ENCODE results near the gene DEUP1.

Gene DEUP1

GRCh38 chr11:93370260-93370659 lies 39.7 kb downstream of the DEUP1 start:
- H3K4me3 ChIP-seq (IDR thresholded peaks at IDR 0.05; ENCODE audit: insufficient read depth, low read depth, low read length): no peak overlapping the region
- no peak overlapping the region for H3K9ac ChIP-seq
- TF ChIP-seq CTCF (conservative IDR thresholded peaks at IDR 0.05; ENCODE audit: low read depth, low read length): no peak
- no peaks in the 10 kb centered on the region for H4K20me1 ChIP-seq (ENCODE audit: insufficient read depth)
- no peaks in the 10 kb centered on the region for H3K79me2 ChIP-seq (ENCODE audit: insufficient read depth, low read depth)
- H3K4me1 ChIP-seq (ENCODE audit: low read depth, poor library complexity, severe bottlenecking): peaks cover 5% of the 10 kb centered on the region
- H3K36me3 ChIP-seq (ENCODE audit: insufficient read depth): no peaks in the 10 kb centered on the region
- H3K27me3 ChIP-seq (ENCODE audit: insufficient read depth, low read depth): no peaks in the 10 kb centered on the region
- no peak overlapping the region for H3K4me2 ChIP-seq
- no peak overlapping the region for H3K27ac ChIP-seq
- no peak overlapping the region for H2AFZ ChIP-seq (ENCODE audit: low read depth)

DNA sequence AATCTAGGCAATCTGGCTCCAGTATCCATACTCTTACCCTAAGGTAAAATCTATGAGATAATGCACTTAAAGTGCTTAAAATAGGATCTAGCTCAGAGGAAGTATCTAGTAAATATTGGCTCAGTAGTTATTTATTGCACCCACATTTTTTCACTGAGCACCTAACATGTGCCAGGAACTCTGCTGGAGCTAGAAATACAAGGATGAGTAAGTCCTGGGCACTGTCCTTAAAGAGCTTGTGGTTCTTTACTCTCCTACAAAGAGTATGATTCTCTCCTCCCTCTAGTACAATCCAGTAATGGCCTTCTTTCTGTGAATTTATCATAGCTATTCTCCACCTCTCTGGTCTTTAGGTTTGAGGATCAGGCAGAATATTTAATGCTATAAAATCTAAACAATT lies 59.2 kb downstream of the DEUP1 start:
- TF ChIP-seq CTCF (conservative IDR thresholded peaks at IDR 0.05; ENCODE audit: low read depth, low read length): no peak
- Histone ChIP-seq H3K4me2 (no peak overlapping the region), H3K27ac (no peak overlapping the region), H3K9ac (no peak overlapping the region), H3K4me3 (IDR thresholded peaks at IDR 0.05; ENCODE audit: insufficient read depth, low read depth, low read length) (no peak overlapping the region), H4K20me1 (ENCODE audit: insufficient read depth) (no peaks in the 10 kb centered on the region), H2AFZ (ENCODE audit: low read depth) (no peak overlapping the region), H3K27me3 (ENCODE audit: insufficient read depth, low read depth) (no peaks in the 10 kb centered on the region), H3K79me2 (ENCODE audit: insufficient read depth, low read depth) (no peaks in the 10 kb centered on the region), H3K36me3 (ENCODE audit: insufficient read depth) (no peaks in the 10 kb centered on the region), H3K4me1 (ENCODE audit: low read depth, poor library complexity, severe bottlenecking) (no peaks in the 10 kb centered on the region)

- Histone ChIP-seq H3K79me2 (ENCODE audit: insufficient read depth, low read depth) (no peaks in the 10 kb centered on the region), H3K27me3 (ENCODE audit: insufficient read depth, low read depth) (no peaks in the 10 kb centered on the region), H3K9ac (no peak overlapping the region), H3K4me3 (IDR thresholded peaks at IDR 0.05; ENCODE audit: insufficient read depth, low read depth, low read length) (no peak overlapping the region), H3K27ac (no peak overlapping the region), H4K20me1 (ENCODE audit: insufficient read depth) (no peaks in the 10 kb centered on the region), H3K36me3 (ENCODE audit: insufficient read depth) (no peaks in the 10 kb centered on the region), H2AFZ (ENCODE audit: low read depth) (no peak overlapping the region), H3K4me2 (no peak overlapping the region), H3K4me1 (ENCODE audit: low read depth, poor library complexity, severe bottlenecking) (no peaks in the 10 kb centered on the region)
- no peak for TF ChIP-seq CTCF (conservative IDR thresholded peaks at IDR 0.05; ENCODE audit: low read depth, low read length)
Observed at GRCh38 chr11:93392867-93393266, 62.3 kb downstream of the DEUP1 start.

DNA sequence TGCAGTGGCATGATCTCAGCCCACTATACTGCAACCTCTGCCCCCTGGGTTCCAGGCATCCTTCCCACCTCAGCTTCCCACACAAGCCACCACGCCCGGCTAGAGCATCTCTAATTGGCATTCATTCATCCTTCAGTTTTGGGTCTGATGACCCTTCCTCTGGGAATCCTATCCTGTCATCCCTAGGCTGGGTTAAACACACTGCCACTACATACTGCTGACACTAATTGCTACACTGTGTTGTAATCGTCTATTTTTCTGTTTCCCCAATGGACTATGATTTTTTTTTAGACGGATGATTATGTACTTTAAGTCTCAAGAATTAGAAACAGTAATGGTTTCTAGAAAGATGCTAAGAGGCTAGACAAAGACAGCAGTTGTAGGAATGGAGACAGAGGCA lies 62.8 kb downstream of the DEUP1 start:
- H2AFZ ChIP-seq (ENCODE audit: low read depth): no peak overlapping the region
- no peaks in the 10 kb centered on the region for H3K27me3 ChIP-seq (ENCODE audit: insufficient read depth, low read depth)
- H3K27ac ChIP-seq: no peak overlapping the region
- no peaks in the 10 kb centered on the region for H3K4me1 ChIP-seq (ENCODE audit: low read depth, poor library complexity, severe bottlenecking)
- H3K9ac ChIP-seq: no peak overlapping the region
- TF ChIP-seq CTCF (conservative IDR thresholded peaks at IDR 0.05; ENCODE audit: low read depth, low read length): no peak
- H4K20me1 ChIP-seq (ENCODE audit: insufficient read depth): no peaks in the 10 kb centered on the region
- no peaks in the 10 kb centered on the region for H3K79me2 ChIP-seq (ENCODE audit: insufficient read depth, low read depth)
- H3K36me3 ChIP-seq (ENCODE audit: insufficient read depth): no peaks in the 10 kb centered on the region
- H3K4me3 ChIP-seq (IDR thresholded peaks at IDR 0.05; ENCODE audit: insufficient read depth, low read depth, low read length): no peak overlapping the region
- no peak overlapping the region for H3K4me2 ChIP-seq

- H3K27ac ChIP-seq: no peak overlapping the region
- no peak overlapping the region for H2AFZ ChIP-seq (ENCODE audit: low read depth)
- no peak for TF ChIP-seq CTCF (conservative IDR thresholded peaks at IDR 0.05; ENCODE audit: low read depth, low read length)
- H3K79me2 ChIP-seq (ENCODE audit: insufficient read depth, low read depth): no peaks in the 10 kb centered on the region
- H3K36me3 ChIP-seq (ENCODE audit: insufficient read depth): no peaks in the 10 kb centered on the region
- no peak overlapping the region for H3K4me3 ChIP-seq (IDR thresholded peaks at IDR 0.05; ENCODE audit: insufficient read depth, low read depth, low read length)
- H3K4me1 ChIP-seq (ENCODE audit: low read depth, poor library complexity, severe bottlenecking): no peaks in the 10 kb centered on the region
- H3K4me2 ChIP-seq: no peak overlapping the region
- H3K9ac ChIP-seq: no peak overlapping the region
- no peaks in the 10 kb centered on the region for H4K20me1 ChIP-seq (ENCODE audit: insufficient read depth)
- no peaks in the 10 kb centered on the region for H3K27me3 ChIP-seq (ENCODE audit: insufficient read depth, low read depth)
Observed at GRCh38 chr11:93394488-93394887, 63.9 kb downstream of the DEUP1 start.
